Stimulated activated CD4-positive, alpha-beta T cell treated with anti-CD3 and anti-CD28 coated beads, Interleukin-15, amount 100 ng/mL, for 48 hours (primary cell): ENCODE results near the gene FAM193A.
A peak's percentile ranks its signal among the peaks of the same experiment; 100 is the strongest.
"Not testable (repeated sequence)": the region's sequence is repeated elsewhere in the genome, so short reads cannot be mapped to it uniquely, and the experiment has no call there.

ENCODE experiments used
- DNase-seq, 2 donors: peaks; one replicate each; pipeline ENCODE4 v3.0.0-alpha.2; 2020; ENCODE audit warnings: low read depth in 2 of 2

The FAM193A gene

GRCh38 chr4:2750719-2751605, 214.5 kb downstream of the FAM193A start:
- DNase-seq: no peak

GRCh38 chr4:2753436-2753835, 217.0 kb downstream of the FAM193A start:
- no peak for DNase-seq

- DNase-seq: no peak
These were observed 218.7 kb downstream of the FAM193A start for GRCh38 chr4:2754848-2755819.

GRCh38 chr4:2755821-2756690, 219.6 kb downstream of the FAM193A start, which contains the start of gene TNIP2:
Gene TNIP2, minus strand, starts transcription at chr4:2756336. Its CDS starts 47 bp downstream, at chr4:2756289.
- DNase-seq: peak; percentile 66 to 68

- DNase-seq: no peak
These were observed 220.4 kb downstream of the FAM193A start for GRCh38 chr4:2756691-2757350.

- DNase-seq: no peak
These were observed 221.0 kb downstream of the FAM193A start for GRCh38 chr4:2757426-2757825.

- DNase-seq: no peak
These were observed 224.8 kb downstream of the FAM193A start for GRCh38 chr4:2761035-2761923.

GRCh38 chr4:2762048-2762447, 225.6 kb downstream of the FAM193A start:
- no peak for DNase-seq

- DNase-seq: not testable (repeated sequence)
These were observed 226.3 kb downstream of the FAM193A start for GRCh38 chr4:2762486-2763370.

GRCh38 chr4:2763511-2763967, 227.1 kb downstream of the FAM193A start:
- no peak for DNase-seq

GRCh38 chr4:2765832-2766526, 229.5 kb downstream of the FAM193A start:
- no peak for DNase-seq

GRCh38 chr4:2767046-2767704, 230.7 kb downstream of the FAM193A start:
- no peak for DNase-seq

- DNase-seq: no peak
These were observed 231.2 kb downstream of the FAM193A start for GRCh38 chr4:2767705-2768074.

GRCh38 chr4:2768124-2768523, 231.7 kb downstream of the FAM193A start:
- no peak for DNase-seq

- no peak for DNase-seq
These were observed 232.5 kb downstream of the FAM193A start for GRCh38 chr4:2768921-2769336.

GRCh38 chr4:2771264-2771663, 234.8 kb downstream of the FAM193A start:
- no peak for DNase-seq

GRCh38 chr4:2780643-2781042, 244.2 kb downstream of the FAM193A start:
- DNase-seq: not testable (repeated sequence)
